ENCODE measurements around the gene BCAP31.

BCAP31 gene

GRCh38 chrX:153650959-153651358, 73.2 kb downstream of the BCAP31 start:
- DNase-seq (ENCODE audit: low read depth in 2 of 2) = no peak
